HG03378 (cell line): ENCODE data around the gene RAB6D.
"Not testable (repeated sequence)": the region's sequence is repeated elsewhere in the genome, so short reads cannot be mapped to it uniquely, and the experiment has no call there.

ENCODE experiments used
- ATAC-seq: cut with Tn5 transposase; IDR thresholded peaks from one replicate; pipeline ENCODE4 v1.9.1; 2021; ENCODE audit warnings: mild to moderate bottlenecking, moderate library complexity; ENCODE audit not compliant: unreplicated experiment

Gene RAB6D

GRCh38 chr2:131367352-131367751, 3.4 kb upstream of the RAB6D start:
- no peak for ATAC-seq

- no peak for ATAC-seq
Measured at GRCh38 chr2:131366643-131367042, 2.7 kb upstream of the RAB6D start.

- ATAC-seq, result no peak
Measured at GRCh38 chr2:131365452-131365851, 1.5 kb upstream of the RAB6D start.

- not testable (repeated sequence) for ATAC-seq
Measured at GRCh38 chr2:131363213-131363612, 755 bp downstream of the RAB6D start.

GRCh38 chr2:131361773-131362172, 2.2 kb downstream of the RAB6D start:
- not testable (repeated sequence) for ATAC-seq

- not testable (repeated sequence) for ATAC-seq
Measured at GRCh38 chr2:131353167-131353697, 10.7 kb downstream of the RAB6D start.

GRCh38 chr2:131349021-131349420, 14.9 kb downstream of the RAB6D start:
- no peak for ATAC-seq

- ATAC-seq, result not testable (repeated sequence)
Measured at GRCh38 chr2:131347035-131347434, 16.9 kb downstream of the RAB6D start.

- not testable (repeated sequence) for ATAC-seq
Measured at GRCh38 chr2:131339307-131339706, 24.7 kb downstream of the RAB6D start.

GRCh38 chr2:131335319-131335718, 28.6 kb downstream of the RAB6D start:
- ATAC-seq, result not testable (repeated sequence)

- ATAC-seq, result not testable (repeated sequence)
Measured at GRCh38 chr2:131332709-131333108, 31.3 kb downstream of the RAB6D start.

- not testable (repeated sequence) for ATAC-seq
Measured at GRCh38 chr2:131331000-131331399, 33.0 kb downstream of the RAB6D start.

- no peak for ATAC-seq
Measured at GRCh38 chr2:131322209-131322608, 41.8 kb downstream of the RAB6D start.

GRCh38 chr2:131321344-131321743, 42.6 kb downstream of the RAB6D start:
- ATAC-seq, result not testable (repeated sequence)

- ATAC-seq, result not testable (repeated sequence)
Measured at GRCh38 chr2:131311001-131311400, 53.0 kb downstream of the RAB6D start.
